Measurements from ENCODE around the gene CFAP54.

The CFAP54 gene

GRCh38 chr12:96648923-96649322, 159.5 kb downstream of the CFAP54 start:
- H3K4me1 ChIP-seq (ENCODE audit: control insufficient read depth, low read length) = no peaks in the 10 kb centered on the region
- H4K20me1 ChIP-seq (ENCODE audit: control insufficient read depth, insufficient read depth, low read depth, low read length) = no peaks in the 10 kb centered on the region
- H3K9me3 ChIP-seq (ENCODE audit: control insufficient read depth, insufficient read depth, low read length) = no peaks in the 10 kb centered on the region
- no peak overlapping the region for H3K4me2 ChIP-seq (ENCODE audit: low read length)
- no peak for TF ChIP-seq EZH2phosphoT487 (IDR thresholded peaks at IDR 0.05; ENCODE audit: borderline replicate concordance, low read length)
- no peak for TF ChIP-seq CTCF (IDR thresholded peaks at IDR 0.05; ENCODE audit: low read depth, low read length, poor library complexity, severe bottlenecking)
- H3K27me3 ChIP-seq (ENCODE audit: control insufficient read depth, low read length) = no peaks in the 10 kb centered on the region
- H3K4me3 ChIP-seq (ENCODE audit: low read length) = no peak overlapping the region
- no peak overlapping the region for H3K27ac ChIP-seq (ENCODE audit: low read depth, low read length)
- no peaks in the 10 kb centered on the region for H3K9me2 ChIP-seq (replicated peaks; ENCODE audit: control insufficient read depth, low read length)
- H3K36me3 ChIP-seq (ENCODE audit: control insufficient read depth, low read length) = no peaks in the 10 kb centered on the region
- H3K79me2 ChIP-seq (ENCODE audit: control insufficient read depth, low read length) = no peaks in the 10 kb centered on the region
- no peaks in the 10 kb centered on the region for H3F3A ChIP-seq (ENCODE audit: control insufficient read depth, insufficient read depth)

- Histone ChIP-seq H3K36me3 (ENCODE audit: control insufficient read depth, low read length) (no peaks in the 10 kb centered on the region), H4K20me1 (ENCODE audit: control insufficient read depth, insufficient read depth, low read depth, low read length) (no peaks in the 10 kb centered on the region), H3F3A (ENCODE audit: control insufficient read depth, insufficient read depth) (no peaks in the 10 kb centered on the region), H3K79me2 (ENCODE audit: control insufficient read depth, low read length) (no peaks in the 10 kb centered on the region), H3K27me3 (ENCODE audit: control insufficient read depth, low read length) (no peaks in the 10 kb centered on the region), H3K4me2 (ENCODE audit: low read length) (no peak overlapping the region), H3K4me1 (ENCODE audit: control insufficient read depth, low read length) (no peaks in the 10 kb centered on the region), H3K27ac (ENCODE audit: low read depth, low read length) (no peak overlapping the region), H3K4me3 (ENCODE audit: low read length) (no peak overlapping the region), H3K9me2 (replicated peaks; ENCODE audit: control insufficient read depth, low read length) (no peaks in the 10 kb centered on the region), H3K9me3 (ENCODE audit: control insufficient read depth, insufficient read depth, low read length) (no peaks in the 10 kb centered on the region)
- no peak for TF ChIP-seq CTCF (IDR thresholded peaks at IDR 0.05; ENCODE audit: low read depth, low read length, poor library complexity, severe bottlenecking)
- TF ChIP-seq EZH2phosphoT487 (IDR thresholded peaks at IDR 0.05; ENCODE audit: borderline replicate concordance, low read length) = no peak
Observed at GRCh38 chr12:96652870-96653269, 163.5 kb downstream of the CFAP54 start.

DNA sequence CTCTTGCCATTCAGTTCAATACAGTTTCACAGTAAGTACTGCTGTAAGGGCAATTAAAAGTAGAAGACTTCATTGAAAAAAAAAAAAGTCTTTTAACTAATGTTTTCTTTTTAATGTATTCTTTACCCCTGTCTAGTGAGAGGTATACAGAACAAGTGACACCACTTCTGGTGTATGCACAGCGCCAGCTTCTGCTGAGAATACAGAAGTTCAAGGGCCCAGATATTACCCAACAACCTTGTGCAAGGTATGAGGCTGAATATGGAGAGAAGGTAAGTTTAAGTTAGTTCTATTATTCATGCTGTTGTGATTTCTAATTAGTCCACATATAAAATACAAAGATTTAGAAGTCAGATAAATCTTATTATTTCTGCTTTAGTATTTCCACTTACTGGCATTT, 168.7 kb downstream of the CFAP54 start:
- Histone ChIP-seq H3K27ac (ENCODE audit: low read depth, low read length) (no peak overlapping the region), H3K9me3 (ENCODE audit: control insufficient read depth, insufficient read depth, low read length) (no peaks in the 10 kb centered on the region), H3K4me3 (ENCODE audit: low read length) (no peak overlapping the region), H3K9me2 (replicated peaks; ENCODE audit: control insufficient read depth, low read length) (no peaks in the 10 kb centered on the region), H3K4me1 (ENCODE audit: control insufficient read depth, low read length) (no peaks in the 10 kb centered on the region), H3K27me3 (ENCODE audit: control insufficient read depth, low read length) (no peaks in the 10 kb centered on the region), H4K20me1 (ENCODE audit: control insufficient read depth, insufficient read depth, low read depth, low read length) (no peaks in the 10 kb centered on the region), H3F3A (ENCODE audit: control insufficient read depth, insufficient read depth) (no peaks in the 10 kb centered on the region), H3K4me2 (ENCODE audit: low read length) (no peak overlapping the region), H3K79me2 (ENCODE audit: control insufficient read depth, low read length) (no peaks in the 10 kb centered on the region), H3K36me3 (ENCODE audit: control insufficient read depth, low read length) (no peaks in the 10 kb centered on the region)
- TF ChIP-seq CTCF (IDR thresholded peaks at IDR 0.05; ENCODE audit: low read depth, low read length, poor library complexity, severe bottlenecking) = no peak
- no peak for TF ChIP-seq EZH2phosphoT487 (IDR thresholded peaks at IDR 0.05; ENCODE audit: borderline replicate concordance, low read length)

DNA sequence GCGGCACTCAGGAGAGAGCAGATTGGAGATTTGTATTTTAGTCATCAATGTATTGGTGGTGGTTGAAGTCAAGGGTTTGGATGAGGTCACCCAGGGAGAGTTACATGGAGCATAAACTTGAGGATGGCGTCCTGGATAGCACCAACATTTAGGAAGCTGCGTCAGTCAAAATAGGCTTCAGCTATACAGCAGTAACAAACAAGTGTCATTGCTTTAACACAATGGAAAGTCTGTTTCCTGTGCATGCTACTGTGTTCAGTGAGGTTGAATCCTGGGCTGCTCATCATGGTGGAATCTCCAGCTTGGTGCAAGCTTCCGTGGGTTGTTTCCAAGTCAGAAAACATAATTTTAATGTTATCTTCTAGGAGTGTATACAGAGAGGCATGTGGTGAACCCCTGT, 180.4 kb downstream of the CFAP54 start:
- H3K4me1 ChIP-seq (ENCODE audit: control insufficient read depth, low read length) = no peaks in the 10 kb centered on the region
- no peaks in the 10 kb centered on the region for H3K27me3 ChIP-seq (ENCODE audit: control insufficient read depth, low read length)
- no peak overlapping the region for H3K27ac ChIP-seq (ENCODE audit: low read depth, low read length)
- H3K9me2 ChIP-seq (replicated peaks; ENCODE audit: control insufficient read depth, low read length) = no peaks in the 10 kb centered on the region
- no peaks in the 10 kb centered on the region for H3K79me2 ChIP-seq (ENCODE audit: control insufficient read depth, low read length)
- TF ChIP-seq CTCF (IDR thresholded peaks at IDR 0.05; ENCODE audit: low read depth, low read length, poor library complexity, severe bottlenecking) (no peak), EZH2phosphoT487 (IDR thresholded peaks at IDR 0.05; ENCODE audit: borderline replicate concordance, low read length) (no peak)
- no peaks in the 10 kb centered on the region for H3F3A ChIP-seq (ENCODE audit: control insufficient read depth, insufficient read depth)
- no peaks in the 10 kb centered on the region for H4K20me1 ChIP-seq (ENCODE audit: control insufficient read depth, insufficient read depth, low read depth, low read length)
- no peaks in the 10 kb centered on the region for H3K9me3 ChIP-seq (ENCODE audit: control insufficient read depth, insufficient read depth, low read length)
- no peaks in the 10 kb centered on the region for H3K36me3 ChIP-seq (ENCODE audit: control insufficient read depth, low read length)
- H3K4me2 ChIP-seq (ENCODE audit: low read length) = no peak overlapping the region
- no peak overlapping the region for H3K4me3 ChIP-seq (ENCODE audit: low read length)
